RPMI7951 (cell line): Measurements from ENCODE around the gene CDPF1. TPM values are rescaled to one million over a fixed set of nuclear protein-coding genes. Genes with fewer than 3 reads are reported as not detected.
"Not testable (repeated sequence)": the region's sequence is repeated elsewhere in the genome, so short reads cannot be mapped to it uniquely, and the experiment has no call there.

ENCODE experiments used
- DNase-seq: peaks from one replicate; pipeline ENCODE4 v3.0.0-alpha.2; 2012; ENCODE audit warnings: low read depth
- total RNA-seq: library from RNA; depleted of rRNA; stranded (reverse); fragments of >200 nt; shearing (Covaris generic); gene quantifications from 2 replicates; pipeline ENCODE4 v1.2.3, GENCODE V29; 2014; rRNA removed

Gene CDPF1
- total RNA-seq, 1 experiment from 2014 or later: 2.4 TPM

DNA sequence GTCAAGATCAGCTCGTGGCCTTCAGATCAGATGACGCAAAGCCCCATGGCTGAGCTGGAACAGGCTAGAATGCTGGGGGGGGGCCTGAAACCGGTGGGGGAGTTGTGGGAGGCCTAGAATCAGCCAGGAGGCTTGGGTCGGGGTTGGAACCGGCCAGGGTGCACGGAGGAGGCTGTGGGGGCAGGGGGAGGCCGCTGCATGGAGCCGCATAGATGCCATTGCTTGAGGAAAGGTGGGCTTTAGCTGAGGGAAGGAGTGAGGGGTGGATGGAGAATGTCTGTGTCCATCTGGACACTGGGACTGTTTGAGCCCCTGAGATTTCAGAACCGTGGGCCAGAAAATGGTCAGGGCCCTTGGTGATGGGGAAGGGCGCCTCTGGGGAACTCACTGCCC lies 25.2 kb downstream of the CDPF1 start:
- DNase-seq: no peak

DNA sequence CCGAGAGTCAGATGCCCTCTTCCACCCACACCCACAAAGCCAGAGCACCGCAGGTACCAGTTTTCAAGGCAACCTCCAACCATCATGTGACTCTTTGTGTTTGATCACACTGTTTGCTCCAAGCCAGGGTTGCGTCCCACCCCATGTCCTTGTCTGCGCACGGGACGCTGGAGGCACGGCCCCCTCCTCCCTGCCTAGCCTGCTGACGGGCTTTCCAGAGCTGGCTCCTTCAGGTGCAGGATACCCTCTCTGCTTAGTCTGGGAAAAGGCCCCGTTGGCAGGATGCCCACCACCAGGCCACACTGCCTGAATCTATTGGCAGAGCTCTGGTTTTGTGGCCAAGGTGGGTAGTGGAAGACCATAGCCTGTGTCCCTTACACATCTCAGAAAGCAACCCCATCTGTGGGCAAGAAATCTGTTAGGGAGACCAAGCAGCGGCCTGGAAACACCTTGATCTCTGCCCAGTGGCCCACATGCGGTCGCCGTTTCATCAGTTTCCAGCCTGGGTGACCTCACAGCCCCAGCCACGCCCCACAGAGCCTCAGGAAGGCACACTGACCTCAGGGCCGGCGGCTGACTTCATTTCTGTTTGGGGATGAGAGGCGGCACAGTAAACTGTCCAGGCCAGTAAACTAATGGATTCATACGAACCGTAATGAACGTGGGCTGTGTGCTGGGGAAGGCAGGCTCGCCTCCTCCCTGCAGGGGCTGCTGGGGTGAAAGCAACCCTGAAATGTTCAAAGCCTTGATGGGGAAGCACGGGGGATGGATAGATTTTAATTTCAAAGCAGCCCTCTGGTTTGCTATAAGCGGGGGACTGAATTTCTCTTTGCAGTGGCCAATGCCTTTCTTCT lies 25.8 kb downstream of the CDPF1 start:
- no peak for DNase-seq

DNA sequence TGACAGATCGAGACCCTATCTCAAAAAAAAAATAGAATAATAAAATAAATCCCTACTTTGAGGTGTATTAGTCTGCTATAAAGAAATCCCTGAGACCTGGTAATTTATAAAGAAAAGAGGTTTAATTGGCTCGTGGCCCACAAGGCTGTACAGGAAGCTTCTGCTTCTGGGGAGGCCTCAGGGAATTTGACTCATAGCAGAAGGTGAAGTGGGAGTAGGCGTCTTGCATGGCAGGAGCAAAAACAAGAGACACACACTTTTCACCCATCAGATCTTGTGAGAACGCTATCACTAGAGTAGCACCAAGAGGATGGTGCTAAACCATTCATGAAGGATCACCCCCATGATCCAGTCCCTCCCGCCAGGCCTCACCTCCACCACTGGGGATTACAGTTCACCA lies 29.2 kb downstream of the CDPF1 start:
- DNase-seq: no peak

DNA sequence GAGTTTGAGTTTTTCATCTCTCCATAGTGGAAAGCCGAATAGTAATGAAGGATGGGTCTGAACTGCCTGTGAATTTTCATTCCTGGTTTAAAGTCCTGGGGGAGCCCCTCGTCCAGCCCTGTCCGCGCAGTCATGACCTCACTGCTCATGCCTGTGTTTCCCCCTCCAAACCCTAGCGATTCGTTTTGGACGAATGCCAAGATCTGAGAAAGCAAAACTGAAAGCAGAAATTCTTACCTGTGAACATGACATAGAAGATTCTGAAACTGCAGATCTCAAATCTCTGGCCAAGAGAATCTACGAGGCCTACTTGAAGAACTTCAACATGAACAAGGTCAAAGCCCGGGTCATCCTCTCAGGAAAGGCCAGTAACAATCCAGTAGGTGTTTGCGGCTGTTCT lies 30.5 kb downstream of the CDPF1 start:
- DNase-seq: no peak

DNA sequence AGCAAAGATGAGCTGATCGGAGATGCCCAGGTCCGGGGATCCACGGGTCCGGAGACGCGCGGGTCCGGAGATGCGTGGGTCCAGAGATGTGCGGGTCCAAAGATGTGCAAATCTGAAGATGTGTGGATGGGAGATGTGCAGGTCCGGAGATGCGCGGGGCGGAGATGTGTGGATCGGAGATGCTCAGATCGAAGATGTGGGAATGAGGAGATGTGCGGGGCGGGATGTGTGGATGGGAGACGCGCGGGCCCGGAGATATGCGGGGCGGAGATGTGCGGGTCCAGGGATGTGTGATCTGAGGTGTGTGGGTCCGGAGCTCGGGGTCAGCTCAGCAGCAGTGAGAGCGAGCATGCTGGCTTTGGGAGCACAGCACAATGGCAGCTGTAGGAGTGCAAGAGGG lies 35.5 kb downstream of the CDPF1 start:
- no peak for DNase-seq

DNA sequence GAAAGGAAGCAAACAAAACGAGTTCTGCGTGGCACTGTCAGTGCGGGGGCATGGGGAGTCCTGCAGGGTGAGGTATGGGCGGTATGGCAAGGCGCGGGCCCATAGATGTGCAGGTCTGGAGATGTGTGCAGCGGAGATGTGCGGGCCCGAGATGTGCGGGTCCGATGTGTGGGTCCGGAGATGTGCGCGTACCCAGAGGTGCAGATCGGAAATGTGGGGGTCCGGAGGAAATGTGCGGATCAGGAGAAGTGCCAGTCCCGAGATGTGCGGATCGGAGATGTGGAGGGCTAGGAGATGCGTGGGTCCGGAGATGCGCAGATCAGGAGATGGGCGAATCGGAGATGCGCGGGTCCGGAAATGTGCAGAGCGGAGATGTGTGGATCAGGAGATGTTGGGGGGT lies 35.9 kb downstream of the CDPF1 start:
- DNase-seq: no peak

DNA sequence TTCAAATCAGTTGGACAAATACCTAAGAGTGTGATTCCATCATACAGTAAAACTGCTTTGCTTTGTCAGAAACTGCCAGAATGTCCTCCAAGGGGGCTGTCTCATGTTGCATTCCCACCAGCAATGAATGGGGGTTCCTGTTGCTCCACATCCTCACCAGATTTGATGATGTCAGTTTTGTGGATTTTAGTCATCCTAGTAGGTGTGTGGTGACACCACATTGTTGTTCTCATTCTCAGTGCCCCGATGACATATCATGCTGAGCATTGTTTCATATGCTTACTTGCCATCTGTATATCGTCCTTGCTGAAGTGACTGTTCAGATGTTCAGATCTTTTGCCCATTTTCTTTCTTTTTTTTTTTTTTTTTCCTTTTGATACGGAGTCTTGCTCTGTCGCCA lies 37.0 kb downstream of the CDPF1 start:
- DNase-seq: no peak

DNA sequence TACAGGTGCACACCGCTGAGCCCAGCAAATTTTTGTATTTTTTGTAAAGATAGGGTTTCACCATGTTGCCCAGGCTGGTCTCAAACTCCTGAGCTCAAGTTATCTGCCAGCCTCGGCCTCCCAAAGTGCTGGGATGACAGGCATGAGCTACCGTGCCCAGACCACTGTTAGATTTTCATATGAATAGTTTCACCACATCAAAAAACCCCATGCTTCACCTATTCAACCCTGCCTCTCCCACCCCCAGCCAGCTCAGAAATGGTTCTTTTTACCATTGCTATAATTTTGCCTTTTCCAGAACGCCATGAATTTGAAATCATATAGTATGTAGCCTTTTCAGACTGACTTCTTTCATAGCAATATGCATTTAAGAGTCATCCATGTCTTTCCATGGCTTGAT lies 37.9 kb downstream of the CDPF1 start:
- no peak for DNase-seq

DNA sequence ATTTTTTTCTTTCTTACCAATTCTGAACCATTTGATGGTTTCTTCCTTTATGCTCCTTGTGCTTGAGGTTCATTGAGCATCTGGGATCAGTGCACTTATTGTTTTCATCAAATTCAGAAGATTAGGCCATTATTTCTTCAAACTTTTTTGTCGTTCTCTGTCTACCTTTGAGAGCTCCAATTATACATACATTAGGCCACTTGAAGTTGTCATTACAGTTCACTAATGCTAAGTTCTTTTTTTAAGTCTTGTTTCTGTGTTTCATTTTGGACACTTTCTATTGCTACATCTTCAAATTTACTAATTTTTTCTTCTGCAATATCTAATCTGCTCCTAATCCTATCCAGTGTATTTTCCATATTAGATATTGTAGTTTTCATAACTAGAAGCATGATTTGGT lies 40.8 kb downstream of the CDPF1 start:
- no peak for DNase-seq

DNA sequence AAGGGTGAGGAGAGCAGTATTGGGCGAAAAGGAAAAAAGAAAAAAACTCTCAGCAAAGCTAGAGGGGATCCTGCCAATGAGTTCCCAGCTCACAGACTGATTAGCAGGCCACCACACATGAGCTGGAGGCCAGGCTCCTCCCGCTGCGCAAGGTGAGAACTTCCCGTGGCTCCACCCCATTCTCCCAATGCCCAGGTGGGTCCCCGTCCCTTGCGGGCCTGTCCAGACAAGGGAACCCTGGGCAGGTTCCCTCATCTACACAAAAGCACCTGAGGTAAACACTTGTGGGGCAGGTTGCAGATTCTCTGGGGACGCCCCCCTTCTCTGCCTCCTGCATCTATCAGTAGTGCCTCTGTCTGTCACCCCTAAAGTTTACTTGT lies 46.5 kb downstream of the CDPF1 start:
- no peak for DNase-seq

DNA sequence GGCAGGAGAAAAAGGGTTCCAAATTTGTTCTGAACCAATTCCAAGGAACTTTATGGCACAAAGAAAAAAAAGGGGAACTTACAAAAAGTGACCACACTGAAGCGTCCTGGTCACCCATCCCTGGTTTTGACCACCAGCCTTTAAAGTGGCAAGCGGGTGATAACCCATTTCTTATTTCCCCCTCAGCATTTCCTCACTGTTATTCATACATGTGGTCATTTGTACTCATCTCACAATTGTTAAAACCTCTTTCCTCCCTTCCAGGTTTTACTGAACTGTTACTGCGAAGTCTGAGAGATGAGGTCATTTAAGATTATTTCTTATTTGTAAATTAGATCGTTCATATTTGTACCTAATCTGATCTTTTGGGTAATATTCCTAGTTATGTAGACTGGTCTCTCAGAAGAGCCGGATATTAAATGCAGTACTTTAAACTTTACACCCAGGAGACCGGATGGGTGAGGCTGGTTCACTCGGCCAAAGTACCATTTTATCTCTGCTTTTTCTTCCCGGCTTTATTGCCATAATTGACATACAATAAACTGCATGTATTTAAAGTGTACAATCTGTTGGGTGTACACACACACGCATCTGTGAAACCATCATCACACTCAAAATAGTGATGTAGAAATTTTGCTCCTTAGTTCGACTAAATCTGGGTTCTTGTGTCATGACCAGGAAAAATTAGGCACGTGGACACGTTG lies 47.0 kb downstream of the CDPF1 start:
- DNase-seq: no peak

DNA sequence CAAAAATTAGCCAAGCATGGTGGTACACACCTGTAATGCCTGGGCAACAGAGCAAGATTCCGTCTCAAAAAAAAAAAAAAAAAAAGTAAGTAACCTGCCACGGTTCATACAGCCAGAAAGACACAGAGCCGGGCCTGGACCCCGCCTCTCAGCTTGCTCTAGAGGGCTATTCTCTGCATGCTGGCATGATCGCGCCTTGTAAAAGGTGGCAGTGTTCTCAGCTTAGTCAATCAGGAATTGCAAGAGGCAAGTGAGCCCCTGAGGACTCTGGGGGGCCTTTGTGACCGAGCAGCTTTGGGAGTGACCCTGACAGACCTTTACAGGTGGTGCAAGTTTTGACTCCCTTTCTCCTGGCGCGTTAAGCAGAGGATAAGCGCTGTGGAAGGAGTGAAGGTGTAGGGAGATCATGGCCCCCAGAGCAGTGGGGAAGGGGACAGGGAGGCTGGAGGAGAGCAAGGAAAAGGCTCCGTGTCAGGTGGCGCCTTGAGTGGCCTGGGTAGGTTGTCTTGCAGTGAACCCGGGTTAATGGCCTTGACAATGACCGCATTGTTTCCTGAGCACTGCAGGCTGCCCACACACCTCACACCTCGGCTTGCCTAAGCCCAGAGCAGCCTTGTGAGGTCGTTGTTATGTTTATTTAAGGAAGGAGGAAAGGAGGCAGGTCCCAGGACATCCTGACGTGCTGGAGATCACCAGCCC lies 48.9 kb downstream of the CDPF1 start:
- no peak for DNase-seq

DNA sequence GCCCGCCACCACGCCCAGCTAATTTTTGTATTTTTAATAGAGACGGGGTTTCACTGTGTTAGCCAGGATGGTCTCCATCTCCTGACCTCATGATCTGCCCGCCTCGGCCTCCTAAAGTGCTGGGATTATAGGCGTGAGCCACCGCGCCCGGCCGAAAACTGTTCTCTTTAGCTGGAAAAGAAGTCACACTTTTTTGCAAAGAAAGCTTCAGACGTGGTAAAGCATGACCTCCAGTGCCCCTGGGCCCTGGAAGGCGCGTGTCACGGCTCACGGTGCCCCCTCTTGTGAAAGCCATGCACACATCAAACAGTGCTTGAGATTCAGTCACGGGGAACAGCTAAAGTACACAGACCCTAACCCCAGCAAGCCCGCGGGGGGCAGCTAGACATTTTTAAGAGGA lies 51.3 kb downstream of the CDPF1 start:
- not testable (repeated sequence) for DNase-seq

DNA sequence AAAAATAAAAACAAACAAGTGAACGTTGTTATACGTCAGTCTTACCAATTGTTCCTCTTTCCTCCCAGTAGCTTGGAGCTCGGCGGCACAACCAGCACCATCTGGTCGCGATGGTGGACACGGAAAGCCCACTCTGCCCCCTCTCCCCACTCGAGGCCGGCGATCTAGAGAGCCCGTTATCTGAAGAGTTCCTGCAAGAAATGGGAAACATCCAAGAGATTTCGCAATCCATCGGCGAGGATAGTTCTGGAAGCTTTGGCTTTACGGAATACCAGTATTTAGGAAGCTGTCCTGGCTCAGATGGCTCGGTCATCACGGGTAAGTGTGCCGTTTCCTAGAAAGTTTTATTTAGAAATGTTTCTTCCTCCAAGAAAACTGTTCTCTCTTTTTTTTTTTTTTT lies 51.8 kb downstream of the CDPF1 start:
- DNase-seq: no peak

DNA sequence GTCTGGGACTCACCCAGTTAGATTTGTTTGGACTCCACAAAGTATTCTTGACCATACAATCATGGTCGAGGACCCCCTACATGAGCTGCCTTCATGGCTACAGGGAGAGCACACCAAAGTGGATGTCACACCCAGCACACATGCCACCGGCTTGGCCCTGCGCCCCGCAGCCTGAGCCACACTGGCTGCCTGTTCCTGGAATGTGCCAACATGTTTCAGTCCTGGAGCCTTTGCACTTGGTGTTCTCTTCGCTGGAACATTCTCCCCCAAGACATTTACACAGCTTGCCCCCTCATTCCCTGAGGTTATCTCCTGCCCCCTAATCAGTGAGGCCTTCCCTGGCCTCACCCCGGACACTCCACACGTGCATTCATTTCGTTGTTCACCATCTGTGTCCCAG lies 53.8 kb downstream of the CDPF1 start:
- no peak for DNase-seq

DNA sequence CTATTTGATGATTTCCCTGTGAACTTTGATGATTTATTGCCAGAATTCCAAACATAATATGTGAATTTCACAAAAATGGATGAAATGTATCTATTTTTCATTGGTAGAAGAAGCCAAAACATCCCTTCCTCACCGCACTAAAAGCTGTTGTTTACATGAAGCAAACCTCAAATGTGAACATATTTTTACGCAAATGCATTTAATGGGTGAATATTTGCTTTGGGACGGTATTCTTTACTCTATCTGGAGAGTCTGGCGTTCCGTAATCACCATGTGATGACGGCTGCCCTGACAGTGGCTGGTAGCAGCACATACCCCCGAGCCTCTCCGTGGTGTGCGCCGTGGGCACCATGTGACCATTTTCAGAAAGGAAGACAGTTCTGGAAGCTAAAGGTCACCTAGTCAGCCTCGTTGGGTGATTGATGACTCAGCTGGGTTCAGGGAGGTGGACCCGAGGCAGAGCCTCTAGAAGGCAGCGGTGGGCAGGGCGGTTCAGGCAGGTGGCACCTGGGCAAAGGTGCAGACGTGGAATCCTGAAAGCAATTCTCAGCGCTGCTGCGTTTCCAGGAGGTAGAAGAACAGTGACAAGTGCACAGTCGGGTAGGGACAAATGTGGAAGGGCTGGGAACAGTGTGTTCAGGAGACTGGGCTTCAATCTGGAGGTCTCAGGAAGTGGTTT lies 54.5 kb downstream of the CDPF1 start:
- no peak for DNase-seq

Other genes with a start within 250 kb of the CDPF1 start
- 8.7 and 16.7 TPM in 2 replicates for gene PPARA, start 99.8 kb downstream of the CDPF1 start, total RNA-seq
- gene PKDREJ, start 13.1 kb upstream of the CDPF1 start, total RNA-seq: under 0.01 TPM in 1 of 2 replicates, not detected in the other
- gene TTC38, start 17.7 kb upstream of the CDPF1 start, total RNA-seq: 30.3 and 34.4 TPM in 2 replicates
- gene GTSE1, start 46.6 kb upstream of the CDPF1 start, total RNA-seq: 21.5 and 23.2 TPM in 2 replicates
- 30.3 and 32.3 TPM in 2 replicates for gene TRMU, start 85.4 kb upstream of the CDPF1 start, total RNA-seq